HepG2 (cell line): Measurements from ENCODE around the gene B9D2. TPM values are rescaled to one million over a fixed set of nuclear protein-coding genes. Genes with fewer than 3 reads are reported as not detected.

Experiments used
- FOSL2 ChIP-seq: sonication (generic); formaldehyde crosslinking; IDR thresholded peaks from 2 replicates; pipeline ENCODE4 v1.4.0; 2020; ENCODE audit warnings: missing genetic modification reagents
- FOXJ3 ChIP-seq: sonication (generic); formaldehyde crosslinking; IDR thresholded peaks from 2 replicates; pipeline ENCODE4 v1.4.0; 2020; ENCODE audit warnings: missing genetic modification reagents, mild to moderate bottlenecking, borderline replicate concordance
- GATAD2A ChIP-seq: IDR thresholded peaks from 2 replicates; pipeline ENCODE4 v1.6.1; 2016
- HHEX ChIP-seq: IDR thresholded peaks from 2 replicates; pipeline ENCODE4 v1.6.1; 2016; ENCODE audit warnings: control low read depth
- MNT ChIP-seq: fragments of 450-650 bp; IDR thresholded peaks from 2 replicates; pipeline ENCODE4 v1.6.1; 2016
- MYC ChIP-seq: sonication (generic); formaldehyde crosslinking; IDR thresholded peaks from 2 replicates; pipeline ENCODE4 v1.9.0; 2021; ENCODE audit warnings: missing genetic modification reagents, borderline replicate concordance
- NFKBIZ ChIP-seq: IDR thresholded peaks from 2 replicates; pipeline ENCODE4 v1.6.1; 2018; ENCODE audit warnings: missing genetic modification reagents, missing compliant biosample characterization
- NFRKB ChIP-seq: fragments of 450-650 bp; IDR thresholded peaks from 2 replicates; pipeline ENCODE4 v1.6.1; 2017
- REL ChIP-seq: sonication (generic); formaldehyde crosslinking; conservative IDR thresholded peaks from 2 replicates; pipeline ENCODE4 v1.8.0; 2022; ENCODE audit warnings: mild to moderate bottlenecking, missing genetic modification reagents, moderate library complexity
- RXRA ChIP-seq: sonication (generic); formaldehyde crosslinking; IDR thresholded peaks from 2 replicates; pipeline ENCODE4 v1.5.1; 2020; ENCODE audit warnings: missing genetic modification reagents
- SIX4 ChIP-seq: sonication (generic); formaldehyde crosslinking; IDR thresholded peaks from 2 replicates; pipeline ENCODE4 v1.4.0; 2020; ENCODE audit warnings: missing genetic modification reagents
- ZFAT ChIP-seq: sonication (generic); formaldehyde crosslinking; conservative IDR thresholded peaks from 2 replicates; pipeline ENCODE4 v1.8.1; 2023; ENCODE audit warnings: missing genetic modification reagents, inconsistent platforms
- ZNF468 ChIP-seq: sonication (generic); formaldehyde crosslinking; IDR thresholded peaks from 2 replicates; pipeline ENCODE4 v1.8.0; 2022; ENCODE audit warnings: mild to moderate bottlenecking, moderate library complexity, missing genetic modification reagents
- ZNF75D ChIP-seq: sonication (generic); formaldehyde crosslinking; IDR thresholded peaks from 2 replicates; pipeline ENCODE4 v1.8.1; 2023; ENCODE audit warnings: missing genetic modification reagents, mild to moderate bottlenecking, borderline replicate concordance
- polyA plus RNA-seq, 8 experiments: library from polyadenylated mRNA; depleted of rRNA in 3 of 8; stranded (reverse) in 7 of 8; unstranded in 1 of 8; fragments of >200 nt; fragmentation: Illumina TruSeq in 4 of 8; extraction: Trizol in 4 of 8; gene quantifications; 2 replicates each; pipeline versions ENCODE4 v1.2.1 to v1.2.3, GENCODE V29; 2011 to 2016; ENCODE audit warnings: low read depth in 4 of 8, missing spikeins in 1 of 8, mixed read lengths in 1 of 8; ENCODE audit not compliant: insufficient read depth in 1 of 8
- total RNA-seq, 5 experiments: library from RNA; depleted of rRNA; stranded (reverse); fragments of >200 nt; fragmentation: Illumina TruSeq; extraction: Trizol; gene quantifications; 2 replicates each; pipeline ENCODE4 v1.2.3, GENCODE V29; 2016; ENCODE audit warnings: low read depth in 1 of 5
- TF ChIP-seq, protein P1 (sequence below): IDR thresholded peaks from 2 replicates; pipeline ENCODE4 v1.4.0; 2020; ENCODE audit warnings: mild to moderate bottlenecking, missing genetic modification reagents
- TF ChIP-seq, protein P2 (sequence below): sonication (generic); formaldehyde crosslinking; conservative IDR thresholded peaks from 2 replicates; pipeline ENCODE4 v1.4.0; 2020; ENCODE audit warnings: mild to moderate bottlenecking, missing genetic modification reagents, moderate library complexity
- TF ChIP-seq, protein P3 (sequence below): sonication (generic); formaldehyde crosslinking; IDR thresholded peaks from 2 replicates; pipeline ENCODE4 v1.5.1; 2020; ENCODE audit warnings: mild to moderate bottlenecking, missing genetic modification reagents

The B9D2 gene
- total and polyA plus RNA-seq, 2 of the 13 experiments (the other 11 are each of a cell fraction or from before 2014, with no cell fraction given), result 3.1 to 4.4 TPM

DNA sequence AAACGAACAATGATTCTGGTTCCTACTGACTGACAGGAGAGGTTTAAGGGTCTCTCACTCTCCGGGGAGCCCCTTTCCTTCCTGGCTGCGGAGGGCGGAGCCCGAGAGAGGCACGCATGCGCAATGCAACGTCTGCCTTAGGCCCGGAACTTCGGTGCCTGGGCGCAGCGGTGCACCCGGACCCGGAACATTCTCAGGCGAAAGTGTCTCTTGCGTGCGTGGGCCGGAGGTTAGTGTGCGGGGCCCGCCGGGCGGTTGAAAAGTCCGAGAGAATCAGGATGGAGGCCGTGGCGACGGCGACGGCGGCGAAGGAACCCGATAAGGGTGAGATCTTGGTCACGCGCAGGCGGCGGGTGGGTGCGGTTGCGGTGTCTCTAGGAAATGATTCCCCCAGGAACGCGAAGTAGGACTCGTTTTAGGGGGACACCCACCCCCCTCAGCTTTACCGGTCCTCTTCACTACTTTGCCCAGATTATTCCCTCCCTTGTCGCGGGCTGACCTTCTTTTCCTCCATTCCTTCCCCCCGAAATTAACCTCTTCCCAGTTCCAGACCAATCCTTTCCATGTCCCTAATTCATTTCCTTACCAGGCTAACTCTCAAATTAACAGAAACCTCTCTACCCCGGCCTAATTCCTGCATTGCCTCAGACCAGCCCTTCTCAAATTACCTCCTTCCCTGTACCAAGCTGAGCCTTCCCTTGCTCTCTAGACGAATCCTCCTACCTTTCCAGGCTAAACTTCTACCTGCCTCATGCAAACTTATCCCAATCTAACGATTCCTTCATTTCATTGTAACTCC, 53.7 kb downstream of the B9D2 start, which contains the start of gene CCDC97 (continued):
- TF ChIP-seq GATAD2A (CRISPR knock-in tag), result peak; percentile 62
- TF ChIP-seq NFRKB, result no peak
- no peak; the same call in none of the 2 replicates for TF ChIP-seq SIX4 (CRISPR knock-in tag)
- peak; percentile 59; the same call in 1 of the 2 replicates for TF ChIP-seq FOXJ3 (CRISPR knock-in tag)
- TF ChIP-seq HHEX (CRISPR knock-in tag), result no peak
- TF ChIP-seq NFKBIZ (CRISPR knock-in tag), result peak; percentile 65
- peak; percentile 77 for TF ChIP-seq RXRA (CRISPR knock-in tag)
- TF ChIP-seq MNT, result 0 out of 2 replicates have a peak, but pooled peaks have one; percentile 26
- TF ChIP-seq, protein P1, sequence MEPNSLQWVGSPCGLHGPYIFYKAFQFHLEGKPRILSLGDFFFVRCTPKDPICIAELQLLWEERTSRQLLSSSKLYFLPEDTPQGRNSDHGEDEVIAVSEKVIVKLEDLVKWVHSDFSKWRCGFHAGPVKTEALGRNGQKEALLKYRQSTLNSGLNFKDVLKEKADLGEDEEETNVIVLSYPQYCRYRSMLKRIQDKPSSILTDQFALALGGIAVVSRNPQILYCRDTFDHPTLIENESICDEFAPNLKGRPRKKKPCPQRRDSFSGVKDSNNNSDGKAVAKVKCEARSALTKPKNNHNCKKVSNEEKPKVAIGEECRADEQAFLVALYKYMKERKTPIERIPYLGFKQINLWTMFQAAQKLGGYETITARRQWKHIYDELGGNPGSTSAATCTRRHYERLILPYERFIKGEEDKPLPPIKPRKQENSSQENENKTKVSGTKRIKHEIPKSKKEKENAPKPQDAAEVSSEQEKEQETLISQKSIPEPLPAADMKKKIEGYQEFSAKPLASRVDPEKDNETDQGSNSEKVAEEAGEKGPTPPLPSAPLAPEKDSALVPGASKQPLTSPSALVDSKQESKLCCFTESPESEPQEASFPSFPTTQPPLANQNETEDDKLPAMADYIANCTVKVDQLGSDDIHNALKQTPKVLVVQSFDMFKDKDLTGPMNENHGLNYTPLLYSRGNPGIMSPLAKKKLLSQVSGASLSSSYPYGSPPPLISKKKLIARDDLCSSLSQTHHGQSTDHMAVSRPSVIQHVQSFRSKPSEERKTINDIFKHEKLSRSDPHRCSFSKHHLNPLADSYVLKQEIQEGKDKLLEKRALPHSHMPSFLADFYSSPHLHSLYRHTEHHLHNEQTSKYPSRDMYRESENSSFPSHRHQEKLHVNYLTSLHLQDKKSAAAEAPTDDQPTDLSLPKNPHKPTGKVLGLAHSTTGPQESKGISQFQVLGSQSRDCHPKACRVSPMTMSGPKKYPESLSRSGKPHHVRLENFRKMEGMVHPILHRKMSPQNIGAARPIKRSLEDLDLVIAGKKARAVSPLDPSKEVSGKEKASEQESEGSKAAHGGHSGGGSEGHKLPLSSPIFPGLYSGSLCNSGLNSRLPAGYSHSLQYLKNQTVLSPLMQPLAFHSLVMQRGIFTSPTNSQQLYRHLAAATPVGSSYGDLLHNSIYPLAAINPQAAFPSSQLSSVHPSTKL (CRISPR knock-in tag), result peak; percentile 67; the same call in 1 of the 2 replicates
- TF ChIP-seq ZNF75D, result no peak
- TF ChIP-seq, protein P2, sequence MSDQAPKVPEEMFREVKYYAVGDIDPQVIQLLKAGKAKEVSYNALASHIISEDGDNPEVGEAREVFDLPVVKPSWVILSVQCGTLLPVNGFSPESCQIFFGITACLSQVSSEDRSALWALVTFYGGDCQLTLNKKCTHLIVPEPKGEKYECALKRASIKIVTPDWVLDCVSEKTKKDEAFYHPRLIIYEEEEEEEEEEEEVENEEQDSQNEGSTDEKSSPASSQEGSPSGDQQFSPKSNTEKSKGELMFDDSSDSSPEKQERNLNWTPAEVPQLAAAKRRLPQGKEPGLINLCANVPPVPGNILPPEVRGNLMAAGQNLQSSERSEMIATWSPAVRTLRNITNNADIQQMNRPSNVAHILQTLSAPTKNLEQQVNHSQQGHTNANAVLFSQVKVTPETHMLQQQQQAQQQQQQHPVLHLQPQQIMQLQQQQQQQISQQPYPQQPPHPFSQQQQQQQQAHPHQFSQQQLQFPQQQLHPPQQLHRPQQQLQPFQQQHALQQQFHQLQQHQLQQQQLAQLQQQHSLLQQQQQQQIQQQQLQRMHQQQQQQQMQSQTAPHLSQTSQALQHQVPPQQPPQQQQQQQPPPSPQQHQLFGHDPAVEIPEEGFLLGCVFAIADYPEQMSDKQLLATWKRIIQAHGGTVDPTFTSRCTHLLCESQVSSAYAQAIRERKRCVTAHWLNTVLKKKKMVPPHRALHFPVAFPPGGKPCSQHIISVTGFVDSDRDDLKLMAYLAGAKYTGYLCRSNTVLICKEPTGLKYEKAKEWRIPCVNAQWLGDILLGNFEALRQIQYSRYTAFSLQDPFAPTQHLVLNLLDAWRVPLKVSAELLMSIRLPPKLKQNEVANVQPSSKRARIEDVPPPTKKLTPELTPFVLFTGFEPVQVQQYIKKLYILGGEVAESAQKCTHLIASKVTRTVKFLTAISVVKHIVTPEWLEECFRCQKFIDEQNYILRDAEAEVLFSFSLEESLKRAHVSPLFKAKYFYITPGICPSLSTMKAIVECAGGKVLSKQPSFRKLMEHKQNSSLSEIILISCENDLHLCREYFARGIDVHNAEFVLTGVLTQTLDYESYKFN (CRISPR knock-in tag), result peak; percentile 45; the same call in 1 of the 2 replicates
- peak; percentile 6; the same call in 1 of the 2 replicates for TF ChIP-seq FOSL2
- TF ChIP-seq, protein P3, sequence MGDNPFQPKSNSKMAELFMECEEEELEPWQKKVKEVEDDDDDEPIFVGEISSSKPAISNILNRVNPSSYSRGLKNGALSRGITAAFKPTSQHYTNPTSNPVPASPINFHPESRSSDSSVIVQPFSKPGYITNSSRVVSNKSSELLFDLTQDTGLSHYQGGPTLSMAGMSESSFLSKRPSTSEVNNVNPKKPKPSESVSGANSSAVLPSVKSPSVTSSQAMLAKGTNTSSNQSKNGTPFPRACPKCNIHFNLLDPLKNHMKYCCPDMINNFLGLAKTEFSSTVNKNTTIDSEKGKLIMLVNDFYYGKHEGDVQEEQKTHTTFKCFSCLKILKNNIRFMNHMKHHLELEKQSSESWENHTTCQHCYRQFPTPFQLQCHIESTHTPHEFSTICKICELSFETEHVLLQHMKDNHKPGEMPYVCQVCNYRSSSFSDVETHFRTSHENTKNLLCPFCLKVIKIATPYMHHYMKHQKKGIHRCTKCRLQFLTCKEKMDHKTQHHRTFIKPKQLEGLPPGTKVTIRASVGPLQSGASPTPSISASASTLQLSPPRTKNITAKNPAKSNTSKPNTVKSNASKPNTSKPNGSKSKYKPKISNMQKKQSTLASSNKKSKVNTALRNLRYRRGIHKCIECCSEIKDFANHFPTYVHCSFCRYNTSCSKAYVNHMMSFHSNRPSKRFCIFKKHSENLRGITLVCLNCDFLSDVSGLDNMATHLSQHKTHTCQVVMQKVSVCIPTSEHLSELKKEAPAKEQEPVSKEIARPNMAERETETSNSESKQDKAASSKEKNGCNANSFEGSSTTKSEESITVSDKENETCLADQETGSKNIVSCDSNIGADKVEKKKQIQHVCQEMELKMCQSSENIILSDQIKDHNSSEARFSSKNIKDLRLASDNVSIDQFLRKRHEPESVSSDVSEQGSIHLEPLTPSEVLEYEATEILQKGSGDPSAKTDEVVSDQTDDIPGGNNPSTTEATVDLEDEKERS (CRISPR knock-in tag), result 0 out of 2 replicates have a peak, but pooled peaks have one; percentile 75
- no peak for TF ChIP-seq ZNF468 (CRISPR knock-in tag)
- TF ChIP-seq ZFAT (CRISPR knock-in tag), result no peak
- TF ChIP-seq REL (CRISPR knock-in tag), result 0 out of 2 replicates have a peak, but pooled peaks have one; percentile 57
- peak; percentile 87 for TF ChIP-seq MYC (CRISPR knock-in tag)
